HL-60/S4 treated with phorbol 12-myristate 13-acetate at 8.2 ng/mL for 4 days and 3 days (cell line): Measurements from ENCODE around the gene RPL39.
"Not testable (repeated sequence)": the region's sequence is repeated elsewhere in the genome, so short reads cannot be mapped to it uniquely, and the experiment has no call there.

Experiments
- in situ Hi-C: fragments of 300-500 bp; cut with MboI; formaldehyde crosslinking; loops from 2 replicates; pipeline ENCODE4 v1.15.0; 2022; ENCODE audit warnings: low sequenced_read_pairs

The RPL39 gene

GRCh38 chrX:119791437-119792231 is at the start of gene RPL39:
RPL39 (minus strand) TSS chrX:119791630; CDS start chrX:119791576, 54 bp downstream.
- in situ Hi-C loops: no loop called here

DNA sequence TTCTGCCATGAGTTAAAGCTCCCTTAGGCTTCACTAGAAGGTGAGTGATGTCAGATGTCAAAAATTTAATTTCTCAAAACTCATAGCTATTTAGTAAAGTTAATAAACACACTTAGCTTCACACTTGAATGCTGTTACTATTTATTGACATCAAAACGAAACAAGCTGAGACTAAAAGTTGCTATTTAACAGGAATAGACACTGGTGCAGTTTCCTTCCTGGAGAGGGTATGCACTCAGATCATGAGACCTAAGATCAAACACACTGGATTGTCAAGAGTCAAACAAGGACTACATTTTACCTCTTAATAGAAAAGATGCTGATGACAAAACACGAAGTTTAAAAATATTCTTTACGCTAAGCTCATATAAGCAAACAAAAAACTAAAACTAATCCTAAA is 42.5 kb upstream of the RPL39 start:
- in situ Hi-C loops: no loop called here

GRCh38 chrX:119828446-119828845 is 37.0 kb upstream of the RPL39 start:
- in situ Hi-C loops: no loop called here

- in situ Hi-C loops: no loop called here
Observed at GRCh38 chrX:119826399-119826959, 35.0 kb upstream of the RPL39 start.

- in situ Hi-C loops: not testable (repeated sequence)
Observed at GRCh38 chrX:119824221-119824620, 32.8 kb upstream of the RPL39 start.

DNA sequence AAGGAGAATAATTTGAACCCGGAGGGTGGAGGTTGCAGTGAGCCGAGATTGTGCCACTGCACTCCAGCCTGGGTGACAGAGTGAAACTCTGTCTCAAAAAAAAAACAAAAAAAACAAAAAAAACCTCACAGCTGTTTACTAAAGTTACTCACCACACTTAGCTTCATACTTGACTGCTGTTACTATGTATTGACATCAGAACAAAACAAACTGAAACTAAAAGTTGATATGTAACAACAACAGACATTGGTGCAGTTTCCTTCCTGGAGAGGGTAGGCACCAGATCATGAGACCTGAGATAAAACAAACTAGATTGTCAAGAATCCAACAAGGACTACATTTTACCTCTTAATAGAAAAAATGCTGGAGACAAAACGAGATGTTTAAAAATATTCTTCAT is 30.3 kb upstream of the RPL39 start:
- in situ Hi-C loops: not testable (repeated sequence)

GRCh38 chrX:119817130-119817690 is 25.8 kb upstream of the RPL39 start:
- in situ Hi-C loops: no loop called here

DNA sequence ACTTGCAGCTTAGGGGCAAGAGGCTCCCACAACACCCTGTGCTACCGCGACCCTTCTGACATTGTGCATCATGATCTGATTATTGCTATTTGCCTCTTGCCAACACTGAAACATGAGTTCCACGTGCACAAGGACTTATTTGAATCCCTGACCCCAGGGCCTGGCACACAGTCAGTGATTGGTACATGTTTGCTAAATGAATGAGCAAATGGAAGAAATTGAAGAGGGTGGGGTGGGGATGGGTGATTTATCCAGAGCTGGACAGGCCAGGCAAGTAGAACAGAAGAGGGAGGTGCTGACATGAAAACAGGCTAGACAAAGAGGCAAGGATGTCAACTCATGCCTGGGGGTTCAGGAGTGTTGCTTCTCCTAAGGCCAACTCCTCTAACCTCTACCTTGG is 24.9 kb upstream of the RPL39 start:
- in situ Hi-C loops: no loop called here

- in situ Hi-C loops: no loop called here
Observed at GRCh38 chrX:119809185-119809666, 17.8 kb upstream of the RPL39 start.

DNA sequence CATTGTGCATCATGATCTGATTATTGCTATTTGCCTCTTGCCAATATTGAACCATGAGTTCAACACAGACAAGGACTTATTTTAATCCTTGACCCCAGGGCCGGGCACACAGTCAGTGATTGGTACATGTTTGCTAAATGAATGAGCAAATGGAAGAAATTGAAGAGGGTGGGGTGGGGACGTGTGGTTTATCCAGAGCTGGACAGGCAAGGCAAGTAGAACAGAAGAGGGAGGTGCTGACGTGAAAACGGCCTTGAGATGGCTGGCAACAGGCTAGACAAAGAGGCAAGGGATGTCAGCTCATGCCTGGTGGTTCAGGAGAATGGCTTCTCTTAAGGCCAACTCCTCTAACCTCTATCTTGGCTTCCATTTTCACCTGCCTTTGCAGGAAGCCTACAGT is 17.0 kb upstream of the RPL39 start:
- in situ Hi-C loops: not testable (repeated sequence)

- in situ Hi-C loops: no loop called here
Observed at GRCh38 chrX:119802546-119802945, 11.1 kb upstream of the RPL39 start.

DNA sequence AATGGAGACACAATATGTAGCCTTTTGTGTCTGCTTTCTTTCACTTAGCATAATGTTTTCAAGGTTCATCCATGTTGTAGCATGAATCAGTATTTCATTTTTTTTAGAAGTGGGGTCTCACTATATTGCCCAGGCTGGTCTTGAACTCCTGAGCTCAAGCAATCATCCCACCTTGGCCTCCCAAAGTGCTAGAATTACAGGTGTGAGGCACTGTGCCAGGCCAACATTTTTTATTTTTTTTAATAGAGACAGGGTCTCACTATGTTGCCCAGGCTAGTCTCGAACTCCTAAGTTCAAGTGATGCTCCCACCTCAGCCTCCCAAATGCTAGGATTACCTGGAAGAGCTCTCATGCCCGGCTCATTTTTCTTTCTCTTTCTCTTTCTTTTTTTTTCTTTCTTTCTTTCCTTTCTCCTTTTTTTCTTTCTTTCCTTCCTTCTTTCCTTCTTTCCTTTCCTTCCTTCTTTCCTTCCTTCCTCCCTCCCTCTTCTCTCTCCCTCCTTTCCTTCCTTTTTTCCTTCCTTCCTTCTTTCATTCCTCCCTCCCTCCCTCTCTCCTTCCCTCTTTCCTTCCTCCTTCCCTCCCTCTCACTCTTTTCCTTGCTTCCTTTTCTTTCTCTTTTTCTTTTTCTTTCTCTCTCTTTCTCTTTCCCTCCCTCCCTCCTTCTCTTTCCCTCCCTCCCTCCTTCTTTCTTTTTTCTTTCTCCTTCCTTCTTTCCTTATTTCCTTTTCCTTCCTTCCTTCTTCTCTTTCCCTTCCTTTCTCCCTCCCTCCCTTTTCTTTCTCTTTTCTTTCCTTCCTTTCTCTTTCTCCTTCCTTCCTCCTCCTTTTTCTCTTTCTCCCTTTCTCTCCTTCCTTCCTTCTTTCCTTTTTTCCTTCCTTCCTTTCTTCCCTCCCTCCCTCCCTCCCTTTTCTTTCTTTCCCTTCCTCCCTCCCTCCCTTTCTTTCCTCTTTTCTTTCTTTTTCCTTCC is 10.1 kb upstream of the RPL39 start:
- in situ Hi-C loops: no loop called here

DNA sequence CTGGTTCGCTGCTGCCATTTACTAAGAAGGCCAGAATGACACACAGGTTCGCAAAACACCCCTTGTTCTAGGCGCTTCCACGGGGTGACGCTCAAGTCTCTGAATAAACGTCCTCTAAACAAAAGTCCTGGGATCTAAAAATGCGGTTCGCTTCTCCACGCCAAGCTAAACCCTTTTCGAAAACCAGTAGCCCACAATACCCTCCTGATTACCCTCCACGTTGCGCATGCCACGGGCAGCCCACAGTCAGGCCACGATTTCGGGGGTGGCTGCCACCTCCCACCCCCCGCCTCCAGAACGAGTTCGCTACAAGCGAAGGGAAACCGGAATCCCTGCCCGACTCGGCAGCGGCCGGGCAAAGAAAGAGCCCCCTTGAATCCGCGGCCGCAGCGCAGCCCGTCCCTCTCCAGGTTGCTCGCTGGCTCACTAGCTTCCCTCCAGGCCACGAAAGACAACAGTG is 423 bp downstream of the RPL39 start:
- in situ Hi-C loops: no loop called here

GRCh38 chrX:119784747-119785446 is 6.5 kb downstream of the RPL39 start:
- in situ Hi-C loops: no loop called here

GRCh38 chrX:119783026-119783425 is 8.4 kb downstream of the RPL39 start:
- in situ Hi-C loops: no loop called here

- in situ Hi-C loops: no loop called here
Observed at GRCh38 chrX:119778829-119779228, 12.6 kb downstream of the RPL39 start.

GRCh38 chrX:119775517-119776238 is 15.8 kb downstream of the RPL39 start:
- in situ Hi-C loops: no loop called here

GRCh38 chrX:119769388-119769787 is 22.0 kb downstream of the RPL39 start:
- in situ Hi-C loops: not testable (repeated sequence)

DNA sequence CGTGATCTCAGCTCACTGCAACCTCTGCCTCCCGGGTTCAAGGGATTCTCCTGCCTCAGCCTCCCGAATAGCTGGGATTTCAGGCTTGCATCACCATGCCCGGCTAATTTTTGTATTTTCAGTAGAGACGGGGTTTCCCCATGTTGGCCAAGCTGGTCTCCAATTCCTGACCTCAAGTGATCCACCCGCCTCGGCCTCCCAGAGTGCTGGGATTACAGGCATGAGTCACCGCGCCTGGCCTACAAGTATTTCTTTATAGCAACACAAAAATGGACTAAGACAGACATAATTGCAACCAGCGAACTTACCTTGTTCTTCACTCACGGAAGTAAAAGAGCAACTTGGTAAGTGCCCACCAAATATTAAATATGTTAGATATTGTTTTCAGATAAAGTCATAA is 23.0 kb downstream of the RPL39 start:
- in situ Hi-C loops: not testable (repeated sequence)
